Measurements from ENCODE around the gene SETD3.

GRCh38 chr14:99478128-99478527 is 2.5 kb downstream of the SETD3 start:
- no peak for TF ChIP-seq EZH2 (IDR thresholded peaks at IDR 0.05; ENCODE audit: low read length, missing control alignments)
- no peak for TF ChIP-seq CTCF (conservative IDR thresholded peaks at IDR 0.05 in 1 of 2, IDR thresholded peaks at IDR 0.05 in 1 of 2; ENCODE audit: low read depth in 1 of 2, low read length in 2 of 2)
